ENCODE measurements around the gene IGHMBP2. TPM values are rescaled to one million over a fixed set of nuclear protein-coding genes. Genes with fewer than 3 reads are reported as not detected.

Gene IGHMBP2
- total RNA-seq, 1 donor from 2014 or later: 31.6 TPM

GRCh38 chr11:68982134-68982533 lies 78.4 kb downstream of the IGHMBP2 start:
- H3K27me3 Mint-ChIP-seq (ENCODE audit: low read depth): peaks cover 13% of the 10 kb centered on the region
- no peak for DNase-seq (ENCODE audit: low spot score)
- no peak overlapping the region for H3K4me3 Mint-ChIP-seq (ENCODE audit: low read depth)
- H3K4me1 Mint-ChIP-seq (ENCODE audit: low read depth): no peaks in the 10 kb centered on the region
- no peak overlapping the region for H3K27ac Mint-ChIP-seq
- H3K9me3 Mint-ChIP-seq: no peaks in the 10 kb centered on the region
- intact Hi-C loops (cut with micrococcal nuclease): no loop called here
- H3K36me3 Mint-ChIP-seq (ENCODE audit: low read depth): no peaks in the 10 kb centered on the region

GRCh38 chr11:68983801-68984200 lies 80.1 kb downstream of the IGHMBP2 start:
- Mint-ChIP-seq H3K9me3 (no peaks in the 10 kb centered on the region), H3K27ac (no peak overlapping the region), H3K4me1 (ENCODE audit: low read depth) (no peaks in the 10 kb centered on the region), H3K36me3 (ENCODE audit: low read depth) (no peaks in the 10 kb centered on the region), H3K27me3 (ENCODE audit: low read depth) (peaks cover 21% of the 10 kb centered on the region), H3K4me3 (ENCODE audit: low read depth) (no peak overlapping the region)
- intact Hi-C loops (cut with micrococcal nuclease): no loop called here
- DNase-seq (ENCODE audit: low spot score): no peak

- DNase-seq (ENCODE audit: low spot score): no peak
- H3K4me3 Mint-ChIP-seq (ENCODE audit: low read depth): no peak overlapping the region
- H3K9me3 Mint-ChIP-seq: no peaks in the 10 kb centered on the region
- H3K36me3 Mint-ChIP-seq (ENCODE audit: low read depth): no peaks in the 10 kb centered on the region
- intact Hi-C loops (cut with micrococcal nuclease): no loop called here
- no peaks in the 10 kb centered on the region for H3K4me1 Mint-ChIP-seq (ENCODE audit: low read depth)
- no peak overlapping the region for H3K27ac Mint-ChIP-seq
- H3K27me3 Mint-ChIP-seq (ENCODE audit: low read depth): peaks cover 25% of the 10 kb centered on the region
Measured at GRCh38 chr11:68987211-68987610, 83.5 kb downstream of the IGHMBP2 start.

GRCh38 chr11:68988491-68988890 lies 84.8 kb downstream of the IGHMBP2 start:
- DNase-seq (ENCODE audit: low spot score): no peak
- intact Hi-C loops (cut with micrococcal nuclease): no loop called here
- Mint-ChIP-seq H3K4me1 (ENCODE audit: low read depth) (no peaks in the 10 kb centered on the region), H3K9me3 (no peaks in the 10 kb centered on the region), H3K27me3 (ENCODE audit: low read depth) (peaks cover 28% of the 10 kb centered on the region), H3K27ac (no peak overlapping the region), H3K36me3 (ENCODE audit: low read depth) (no peaks in the 10 kb centered on the region), H3K4me3 (ENCODE audit: low read depth) (no peak overlapping the region)

Other genes starting within 250 kb of the IGHMBP2 start
- 0.84 and 1.0 TPM in 2 replicates for gene GAL, start 219.3 kb upstream of the IGHMBP2 start, total RNA-seq
- 3.8 and 5.5 TPM in 2 replicates for gene TESMIN, start 152.4 kb upstream of the IGHMBP2 start, total RNA-seq
- gene CPT1A, start 62.0 kb upstream of the IGHMBP2 start, total RNA-seq: 45.5 and 46.6 TPM in 2 replicates
- 104 and 106 TPM in 2 replicates for gene MRPL21, start 59 bp upstream of the IGHMBP2 start, total RNA-seq
- not detected in 2 replicates for gene MRGPRD, start 77.1 kb downstream of the IGHMBP2 start, total RNA-seq
- not detected in 2 replicates for gene MRGPRF, start 109.4 kb downstream of the IGHMBP2 start, total RNA-seq
- gene TPCN2, start 145.0 kb downstream of the IGHMBP2 start, total RNA-seq: 19.1 and 20.0 TPM in 2 replicates

Data from activated T-helper 2 cell treated with anti-CD3 and anti-CD28 coated beads, Interferon-gamma antibody, Interleukin-2, Interleukin-4, amounts not matched to agents 10 μg/mL and 5 μg/mL and 100 μg/mL, durations not matched to agents 14 hours and 24 hours and 36 hours (primary cell).